HG02840 (cell line): Measurements from ENCODE around the gene CUL9.

Experiments
- ATAC-seq: cut with Tn5 transposase; IDR thresholded peaks from one replicate; pipeline ENCODE4 v1.9.1; 2021; ENCODE audit warnings: mild to moderate bottlenecking, moderate library complexity, moderate number of reproducible peaks; ENCODE audit not compliant: unreplicated experiment, low FRiP score

Gene CUL9

DNA sequence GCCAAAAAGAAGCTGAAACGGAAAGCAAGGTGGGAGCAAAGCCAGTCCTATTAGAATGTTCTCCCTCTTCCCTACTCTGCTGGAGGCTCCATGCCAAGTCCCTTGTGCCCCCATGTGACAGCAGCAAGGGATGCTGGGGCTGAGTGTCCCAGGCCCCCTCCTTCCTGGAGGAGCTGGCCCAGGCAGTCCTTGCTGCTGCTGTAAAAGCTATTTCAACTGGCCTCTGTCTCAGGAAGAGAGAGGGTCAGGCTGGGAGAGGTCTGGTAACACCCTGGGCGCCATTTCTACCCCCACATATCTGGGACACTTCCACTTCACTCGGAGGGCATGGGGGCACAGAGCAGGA lies 86.3 kb downstream of the CUL9 start:
- ATAC-seq: no peak

DNA sequence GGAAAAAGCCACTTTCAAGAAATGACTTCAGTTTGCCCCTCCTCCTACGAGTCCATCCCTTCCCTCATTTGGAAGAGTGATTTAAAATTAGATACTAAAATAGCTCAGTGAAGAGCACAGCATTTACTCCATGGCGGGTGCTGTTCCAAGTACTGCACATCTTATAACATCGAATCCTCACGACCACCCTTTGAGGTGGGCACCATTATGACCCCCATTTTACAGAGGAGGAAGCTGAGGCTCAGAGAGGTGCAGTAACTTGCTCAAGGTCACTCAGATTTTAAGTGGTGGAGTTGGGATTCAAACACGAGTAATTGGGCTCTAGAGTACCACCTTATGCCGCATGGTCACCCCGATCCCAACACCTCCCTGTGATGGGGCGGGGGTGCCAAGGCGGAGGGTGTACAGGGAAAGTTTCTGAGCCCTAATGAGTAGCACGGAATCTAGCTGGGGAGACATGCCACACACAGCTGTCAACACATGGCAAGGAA lies 86.8 kb downstream of the CUL9 start:
- ATAC-seq: no peak

GRCh38 chr6:43269273-43270007 lies 87.4 kb downstream of the CUL9 start:
- no peak for ATAC-seq

- no peak for ATAC-seq
Measured at GRCh38 chr6:43271103-43271815, 89.3 kb downstream of the CUL9 start.

DNA sequence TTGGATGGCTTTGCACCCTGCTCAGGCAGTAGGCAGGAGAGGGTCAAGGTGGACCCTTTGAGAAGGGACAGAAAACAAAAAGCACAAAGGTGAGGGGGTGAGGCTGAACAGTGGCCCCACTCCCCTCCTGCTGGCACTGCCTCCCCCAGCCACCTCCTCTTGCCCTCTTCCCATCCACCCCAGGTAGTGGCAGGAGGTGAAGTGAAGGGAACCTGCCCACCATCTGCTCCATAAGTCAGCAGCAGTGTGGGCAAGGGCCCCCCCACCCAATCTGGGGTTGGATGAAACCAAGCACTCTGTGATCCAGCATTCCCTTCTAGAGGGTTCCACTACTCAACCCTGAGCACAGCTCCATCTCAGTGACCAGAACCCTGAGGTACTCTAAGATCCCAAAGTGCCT lies 89.9 kb downstream of the CUL9 start:
- no peak for ATAC-seq

DNA sequence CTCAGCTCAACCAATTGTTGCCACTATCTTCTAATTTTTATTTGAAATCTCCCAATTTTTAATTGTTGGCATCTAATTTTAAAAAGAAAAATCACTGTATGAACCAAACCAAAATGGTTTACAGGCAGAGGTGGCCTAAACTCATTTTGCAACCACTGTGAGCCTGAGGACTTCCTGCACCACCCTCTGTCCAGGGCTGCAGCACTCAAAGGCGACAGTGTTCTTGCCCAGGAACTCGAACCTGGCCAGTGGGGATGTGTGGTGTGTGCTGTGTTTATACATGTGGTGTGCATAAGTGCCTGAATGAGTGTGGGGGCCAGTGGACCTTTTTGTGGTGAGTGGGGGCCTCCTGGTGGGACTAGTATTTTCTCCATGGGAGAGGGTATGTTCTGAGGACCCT lies 91.7 kb downstream of the CUL9 start:
- ATAC-seq: no peak
